ENCODE results near the gene LINGO1.

LINGO1 gene

DNA sequence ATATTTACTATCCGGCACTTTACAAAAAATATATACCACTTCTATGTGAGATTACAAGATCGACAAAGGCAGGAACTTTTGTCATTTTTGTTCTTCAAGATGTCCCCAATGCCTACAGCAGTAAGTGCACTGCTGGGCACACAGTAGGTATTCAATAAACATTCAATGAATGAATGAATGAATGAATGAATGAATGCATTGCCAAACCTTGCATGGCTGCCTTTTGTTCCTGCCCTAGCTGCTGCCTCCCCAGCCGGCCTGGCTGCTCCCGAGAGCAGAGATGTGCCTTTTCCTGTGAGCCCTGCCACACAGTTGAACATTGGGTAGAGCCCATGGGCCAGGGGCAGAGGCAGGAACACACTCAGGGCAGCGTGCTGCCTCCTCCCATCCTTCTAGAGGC is 37.5 kb downstream of the LINGO1 start:
- H3K9ac ChIP-seq (ENCODE audit: low read length): no peak overlapping the region
- no peaks in the 10 kb centered on the region for H3K4me1 ChIP-seq (ENCODE audit: control insufficient read depth, insufficient read depth, low read length)
- H3K4me3 ChIP-seq (ENCODE audit: low read length): no peak overlapping the region
- no peaks in the 10 kb centered on the region for H3K27me3 ChIP-seq (ENCODE audit: control insufficient read depth, insufficient read depth, low read length)
- no peaks in the 10 kb centered on the region for H3K36me3 ChIP-seq (ENCODE audit: control insufficient read depth, insufficient read depth, low read length)
- H3K9me3 ChIP-seq (ENCODE audit: control insufficient read depth, low read length): no peaks in the 10 kb centered on the region

DNA sequence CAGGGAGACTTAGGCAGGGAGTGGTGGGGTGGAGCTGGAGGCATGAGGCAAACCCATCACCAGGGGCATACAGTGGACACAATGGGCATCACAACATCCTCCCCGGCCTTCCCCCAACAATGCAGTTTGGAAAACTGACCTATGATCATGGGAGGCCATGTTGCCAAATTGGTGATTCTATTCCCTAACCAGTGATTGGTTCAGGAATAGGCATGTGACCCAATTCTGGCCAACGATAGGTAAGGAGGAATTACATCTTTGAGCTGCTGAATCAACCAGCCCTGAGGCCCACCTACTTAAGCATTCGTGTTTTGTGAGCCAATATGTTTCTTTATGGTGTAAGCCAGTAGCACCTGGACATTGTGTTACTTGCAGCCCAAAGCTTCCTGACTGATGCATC is 40.0 kb downstream of the LINGO1 start:
- Histone ChIP-seq H3K36me3 (ENCODE audit: control insufficient read depth, insufficient read depth, low read length) (no peaks in the 10 kb centered on the region), H3K9ac (ENCODE audit: low read length) (no peak overlapping the region), H3K9me3 (ENCODE audit: control insufficient read depth, low read length) (no peaks in the 10 kb centered on the region), H3K4me3 (ENCODE audit: low read length) (no peak overlapping the region), H3K4me1 (ENCODE audit: control insufficient read depth, insufficient read depth, low read length) (no peaks in the 10 kb centered on the region), H3K27me3 (ENCODE audit: control insufficient read depth, insufficient read depth, low read length) (no peaks in the 10 kb centered on the region)

DNA sequence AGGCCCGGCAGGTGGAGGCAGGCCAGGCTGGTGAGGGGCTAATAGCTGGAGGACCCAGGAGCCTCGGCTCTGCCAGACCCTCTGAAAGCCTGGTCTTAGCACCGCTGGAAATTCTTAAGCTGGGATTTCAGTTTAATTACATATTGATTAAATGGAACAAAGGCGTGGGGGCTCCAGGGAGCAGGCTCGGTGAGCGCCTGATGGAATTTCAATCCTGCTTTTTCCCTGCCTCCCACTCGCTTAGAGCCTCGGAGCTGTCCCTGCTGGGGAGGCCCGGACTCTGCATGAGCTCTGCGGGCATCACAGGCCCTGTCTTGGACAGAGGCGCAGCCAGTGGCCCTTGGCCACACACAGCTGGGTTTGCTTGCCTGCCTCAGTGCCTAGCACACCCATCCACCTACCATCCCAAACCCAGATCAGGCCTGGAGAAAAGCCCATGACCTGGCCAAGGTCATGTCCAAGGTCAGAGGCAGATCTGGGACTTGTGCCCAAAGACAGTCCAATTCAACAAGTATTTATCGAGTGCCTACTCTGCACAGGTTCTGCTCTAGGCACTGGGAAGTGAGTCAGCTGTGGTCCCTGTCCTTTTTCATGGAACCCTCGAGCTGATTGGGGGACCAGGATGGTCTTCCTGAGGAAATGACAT is 40.6 kb downstream of the LINGO1 start:
- Histone ChIP-seq H3K4me1 (ENCODE audit: control insufficient read depth, insufficient read depth, low read length) (no peaks in the 10 kb centered on the region), H3K4me3 (ENCODE audit: low read length) (no peak overlapping the region), H3K27me3 (ENCODE audit: control insufficient read depth, insufficient read depth, low read length) (no peaks in the 10 kb centered on the region), H3K9ac (ENCODE audit: low read length) (no peak overlapping the region), H3K9me3 (ENCODE audit: control insufficient read depth, low read length) (no peaks in the 10 kb centered on the region), H3K36me3 (ENCODE audit: control insufficient read depth, insufficient read depth, low read length) (no peaks in the 10 kb centered on the region)

DNA sequence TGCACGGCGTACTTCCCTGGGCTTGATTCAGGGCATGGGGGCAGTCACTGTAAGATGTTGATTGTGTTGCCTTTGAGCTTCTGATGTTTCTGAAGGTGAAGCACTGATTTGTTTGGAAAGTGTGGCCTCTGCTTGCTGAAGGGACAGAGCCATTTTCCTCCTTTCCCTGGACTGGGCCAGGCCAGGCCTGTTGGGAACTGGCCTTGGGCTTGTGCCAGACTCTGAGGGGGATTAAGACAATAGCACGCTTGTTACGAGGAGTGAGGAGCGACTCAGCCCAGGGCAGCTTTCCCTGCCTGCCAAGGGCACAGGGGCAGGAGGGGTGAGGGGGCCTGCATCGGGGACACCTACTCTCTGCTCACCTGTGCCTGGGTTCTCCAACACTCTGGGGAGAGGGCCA is 42.9 kb downstream of the LINGO1 start:
- H3K4me3 ChIP-seq (ENCODE audit: low read length): no peak overlapping the region

DNA sequence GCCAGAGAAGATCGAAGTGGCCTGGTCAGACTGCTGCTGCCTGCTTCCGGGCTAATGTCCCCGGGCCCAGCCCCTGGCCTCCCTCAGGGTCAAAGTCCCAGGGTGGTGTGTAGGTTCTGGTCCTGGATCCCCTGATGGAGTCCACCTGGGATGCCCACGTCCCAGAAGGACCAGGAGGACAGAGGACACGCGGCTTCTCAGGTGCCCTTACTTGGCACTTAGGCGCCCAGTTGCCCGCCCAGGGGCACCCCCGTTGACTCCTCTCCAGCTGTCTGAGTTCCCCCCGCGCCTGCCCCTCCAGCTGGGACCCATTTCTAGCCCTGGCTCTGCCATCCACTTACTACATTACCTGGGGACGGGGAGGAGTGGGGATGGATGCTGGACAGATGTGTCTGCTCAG is 44.6 kb downstream of the LINGO1 start:
- Histone ChIP-seq H3K9ac (ENCODE audit: low read length) (no peak overlapping the region), H3K27me3 (ENCODE audit: control insufficient read depth, insufficient read depth, low read length) (no peaks in the 10 kb centered on the region), H3K4me3 (ENCODE audit: low read length) (no peak overlapping the region), H3K4me1 (ENCODE audit: control insufficient read depth, insufficient read depth, low read length) (no peaks in the 10 kb centered on the region), H3K9me3 (ENCODE audit: control insufficient read depth, low read length) (no peaks in the 10 kb centered on the region), H3K36me3 (ENCODE audit: control insufficient read depth, insufficient read depth, low read length) (no peaks in the 10 kb centered on the region)

More for the DNA sequence above, 42.9 kb downstream of the LINGO1 start:
- Histone ChIP-seq H3K9ac (ENCODE audit: low read length) (no peak overlapping the region), H3K9me3 (ENCODE audit: control insufficient read depth, low read length) (no peaks in the 10 kb centered on the region), H3K36me3 (ENCODE audit: control insufficient read depth, insufficient read depth, low read length) (no peaks in the 10 kb centered on the region), H3K4me1 (ENCODE audit: control insufficient read depth, insufficient read depth, low read length) (no peaks in the 10 kb centered on the region), H3K27me3 (ENCODE audit: control insufficient read depth, insufficient read depth, low read length) (no peaks in the 10 kb centered on the region)

DNA sequence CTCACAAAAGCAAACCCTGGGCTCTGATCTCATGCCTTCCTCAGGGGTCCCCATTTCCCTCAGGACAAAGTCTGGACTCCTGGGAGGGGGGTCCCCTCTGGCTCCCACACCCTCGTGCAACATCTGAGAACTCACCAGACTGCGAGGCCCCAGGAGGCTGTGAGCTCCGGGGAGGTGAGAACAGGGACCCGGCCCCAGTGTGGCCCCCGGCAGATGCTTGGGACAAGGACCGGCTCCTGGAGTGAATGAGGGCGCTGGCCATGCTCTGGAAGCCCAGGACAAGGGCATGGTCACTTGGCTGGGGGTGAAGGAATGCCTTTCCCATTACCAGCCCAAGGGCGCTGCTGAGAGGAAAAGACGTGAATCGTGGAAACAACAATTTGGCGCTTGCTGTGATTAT is 48.0 kb downstream of the LINGO1 start:
- no peaks in the 10 kb centered on the region for H3K36me3 ChIP-seq (ENCODE audit: control insufficient read depth, insufficient read depth, low read length)
- peaks cover 24% of the 10 kb centered on the region for H3K4me1 ChIP-seq (ENCODE audit: control insufficient read depth, insufficient read depth, low read length)
- peaks cover 3% of the 10 kb centered on the region for H3K27me3 ChIP-seq (ENCODE audit: control insufficient read depth, insufficient read depth, low read length)
- H3K9me3 ChIP-seq (ENCODE audit: control insufficient read depth, low read length): no peaks in the 10 kb centered on the region
- H3K4me3 ChIP-seq (ENCODE audit: low read length): no peak overlapping the region
- no peak overlapping the region for H3K9ac ChIP-seq (ENCODE audit: low read length)

DNA sequence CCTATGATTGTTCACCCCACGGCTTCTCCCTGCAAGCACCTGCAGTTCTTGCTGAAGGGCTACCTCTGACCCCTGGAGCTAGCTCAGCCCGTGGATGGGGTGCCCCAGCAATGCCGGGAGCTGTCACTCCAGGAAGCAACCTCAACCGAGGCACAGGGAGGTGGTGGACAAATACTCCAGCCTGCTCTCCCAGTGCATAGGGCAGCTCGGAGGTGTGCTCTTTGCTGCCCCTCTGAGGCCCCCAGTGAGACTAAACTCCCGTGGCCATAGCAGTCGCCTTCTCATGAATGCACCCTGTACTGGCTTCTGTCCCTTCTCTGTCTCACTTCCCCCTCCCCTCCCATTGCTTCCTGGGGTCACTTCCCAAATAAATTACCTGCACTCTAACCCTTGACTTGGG is 48.5 kb downstream of the LINGO1 start:
- Histone ChIP-seq H3K9ac (ENCODE audit: low read length) (no peak overlapping the region), H3K4me1 (ENCODE audit: control insufficient read depth, insufficient read depth, low read length) (peaks cover 27% of the 10 kb centered on the region), H3K27me3 (ENCODE audit: control insufficient read depth, insufficient read depth, low read length) (peaks cover 3% of the 10 kb centered on the region), H3K9me3 (ENCODE audit: control insufficient read depth, low read length) (no peaks in the 10 kb centered on the region), H3K4me3 (ENCODE audit: low read length) (no peak overlapping the region), H3K36me3 (ENCODE audit: control insufficient read depth, insufficient read depth, low read length) (no peaks in the 10 kb centered on the region)

DNA sequence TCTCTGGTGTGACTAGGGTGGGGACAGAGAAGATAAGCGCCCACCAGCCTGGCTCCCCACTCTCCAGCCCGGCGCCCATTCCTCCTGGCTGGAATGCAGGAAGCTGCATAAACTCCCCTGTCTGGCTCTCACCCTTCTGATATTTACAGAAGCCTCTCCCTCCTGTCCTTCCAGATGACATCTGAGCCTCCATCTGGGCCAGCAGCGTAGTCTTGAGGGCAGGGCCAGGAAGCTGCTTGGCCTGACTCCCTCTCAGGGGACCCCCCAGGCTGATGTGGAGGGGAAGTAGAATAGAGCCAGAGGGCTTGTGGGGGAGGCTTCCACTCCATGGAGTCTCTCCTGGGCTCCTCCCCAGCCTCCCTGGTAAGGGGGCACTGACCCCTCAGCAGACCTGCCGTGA is 49.9 kb downstream of the LINGO1 start:
- Histone ChIP-seq H3K9ac (ENCODE audit: low read length) (no peak overlapping the region), H3K9me3 (ENCODE audit: control insufficient read depth, low read length) (no peaks in the 10 kb centered on the region), H3K36me3 (ENCODE audit: control insufficient read depth, insufficient read depth, low read length) (no peaks in the 10 kb centered on the region), H3K4me1 (ENCODE audit: control insufficient read depth, insufficient read depth, low read length) (peaks cover 29% of the 10 kb centered on the region), H3K27me3 (ENCODE audit: control insufficient read depth, insufficient read depth, low read length) (peaks cover 3% of the 10 kb centered on the region), H3K4me3 (ENCODE audit: low read length) (no peak overlapping the region)

DNA sequence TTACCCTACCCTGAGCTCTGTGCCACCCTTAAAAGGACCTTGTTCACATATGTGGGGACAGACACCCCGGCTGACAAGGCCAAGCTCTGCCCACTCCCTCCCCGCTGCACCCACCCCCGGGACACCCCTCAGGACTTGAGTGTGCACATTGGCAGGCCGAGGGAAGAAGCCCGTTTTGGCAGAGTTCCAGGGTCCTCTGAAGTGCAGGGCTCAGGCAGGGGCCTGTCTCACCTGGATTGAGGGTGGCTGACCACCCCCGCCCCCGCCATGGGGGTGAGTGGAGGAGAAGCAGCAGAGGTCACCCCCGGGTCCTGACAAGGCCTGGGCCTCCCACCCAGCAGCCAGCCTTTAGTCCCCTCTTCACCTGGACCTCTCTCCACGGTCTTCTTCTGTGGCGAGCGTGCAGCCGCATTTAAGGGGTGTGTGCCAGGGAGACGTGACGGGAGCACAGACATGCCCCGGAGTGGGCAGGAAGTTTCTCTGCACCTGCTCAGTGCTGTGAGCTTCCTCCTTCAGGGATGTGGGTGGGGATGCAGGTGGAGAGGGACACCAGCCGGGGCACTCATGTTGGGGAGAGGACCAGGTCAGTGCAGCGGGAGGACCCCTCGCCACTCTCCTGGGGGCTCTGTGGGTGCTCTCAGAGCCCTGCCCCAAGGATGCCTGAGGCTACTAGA is 50.7 kb downstream of the LINGO1 start:
- H3K4me3 ChIP-seq (ENCODE audit: low read length): no peak overlapping the region
- peaks cover 29% of the 10 kb centered on the region for H3K4me1 ChIP-seq (ENCODE audit: control insufficient read depth, insufficient read depth, low read length)
- no peak overlapping the region for H3K9ac ChIP-seq (ENCODE audit: low read length)
- no peaks in the 10 kb centered on the region for H3K9me3 ChIP-seq (ENCODE audit: control insufficient read depth, low read length)
- no peaks in the 10 kb centered on the region for H3K36me3 ChIP-seq (ENCODE audit: control insufficient read depth, insufficient read depth, low read length)
- H3K27me3 ChIP-seq (ENCODE audit: control insufficient read depth, insufficient read depth, low read length): peaks cover 3% of the 10 kb centered on the region

DNA sequence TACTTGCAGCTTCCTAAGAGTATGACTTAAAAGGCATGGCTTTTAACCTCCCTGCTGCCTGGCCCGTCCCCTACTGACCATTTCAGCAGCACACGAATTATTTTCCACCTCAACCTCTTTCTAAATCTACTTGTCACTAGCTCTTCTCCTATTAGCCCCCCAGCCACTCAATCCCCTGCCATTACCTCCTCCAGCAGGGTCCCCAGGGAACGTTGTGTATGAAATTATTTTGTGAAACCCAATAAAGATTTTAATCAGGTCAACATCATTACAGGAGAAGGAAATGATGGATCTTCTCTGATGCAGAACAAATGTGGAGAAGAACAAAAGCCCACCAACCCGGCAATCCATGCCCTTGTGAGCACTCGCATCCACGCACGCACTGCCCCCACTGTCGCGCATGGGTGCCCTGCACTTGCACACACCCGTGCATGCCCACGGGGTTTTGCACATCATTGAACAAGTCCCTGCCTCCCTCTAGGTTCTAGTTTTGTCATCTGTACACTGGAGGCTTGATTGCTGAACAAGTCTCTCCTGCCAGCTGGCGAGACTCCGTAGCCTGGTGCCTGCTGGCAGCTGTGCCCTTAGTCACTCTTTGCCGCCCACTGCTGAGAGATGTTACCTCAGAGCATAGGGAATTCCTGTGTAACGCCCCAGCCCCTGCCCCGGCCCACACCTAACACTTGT is 51.6 kb downstream of the LINGO1 start:
- Histone ChIP-seq H3K4me3 (ENCODE audit: low read length) (no peak overlapping the region), H3K4me1 (ENCODE audit: control insufficient read depth, insufficient read depth, low read length) (peaks cover 33% of the 10 kb centered on the region), H3K36me3 (ENCODE audit: control insufficient read depth, insufficient read depth, low read length) (no peaks in the 10 kb centered on the region), H3K9me3 (ENCODE audit: control insufficient read depth, low read length) (no peaks in the 10 kb centered on the region), H3K9ac (ENCODE audit: low read length) (no peak overlapping the region), H3K27me3 (ENCODE audit: control insufficient read depth, insufficient read depth, low read length) (peaks cover 3% of the 10 kb centered on the region)

DNA sequence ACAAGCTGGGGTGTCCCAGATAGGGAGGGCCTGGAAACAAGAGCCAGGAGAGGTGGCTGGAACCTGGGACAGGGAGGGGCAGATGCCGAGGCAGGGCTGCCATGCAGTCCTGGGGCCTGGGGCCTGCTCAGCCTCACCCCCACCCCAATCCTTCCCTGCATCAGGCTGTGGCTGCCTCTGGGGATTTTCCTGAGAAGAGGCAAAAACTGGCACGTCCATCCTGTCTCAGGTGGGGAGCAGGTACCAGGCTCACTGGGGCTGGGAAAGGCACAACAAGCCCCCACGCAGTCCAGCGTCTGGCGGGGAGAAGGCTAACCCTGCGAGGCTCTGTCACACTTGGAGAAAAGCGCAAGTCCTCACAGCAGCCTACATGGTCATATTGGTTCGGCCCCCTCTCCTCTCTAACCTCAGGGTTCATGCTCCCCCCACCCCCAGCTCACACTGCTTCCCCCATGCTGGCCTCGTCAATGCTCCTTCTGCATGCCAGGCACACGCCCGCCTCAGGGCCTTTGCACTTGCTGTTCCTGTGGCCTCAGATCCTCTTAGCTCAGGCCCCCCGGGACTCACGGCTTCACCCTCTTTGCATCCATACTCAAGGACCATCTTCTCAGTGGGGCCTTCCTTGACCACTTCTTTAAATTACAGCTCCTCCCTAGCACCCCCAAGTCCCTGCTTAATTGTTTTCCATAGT is 53.1 kb downstream of the LINGO1 start:
- Histone ChIP-seq H3K9me3 (ENCODE audit: control insufficient read depth, low read length) (no peaks in the 10 kb centered on the region), H3K27me3 (ENCODE audit: control insufficient read depth, insufficient read depth, low read length) (peaks cover 3% of the 10 kb centered on the region)

More for the DNA sequence above, 53.1 kb downstream of the LINGO1 start:
- peaks cover 48% of the 10 kb centered on the region for H3K4me1 ChIP-seq (ENCODE audit: control insufficient read depth, insufficient read depth, low read length)
- no peaks in the 10 kb centered on the region for H3K36me3 ChIP-seq (ENCODE audit: control insufficient read depth, insufficient read depth, low read length)
- H3K9ac ChIP-seq (ENCODE audit: low read length): no peak overlapping the region
- no peak overlapping the region for H3K4me3 ChIP-seq (ENCODE audit: low read length)

Data from mucosa of stomach (tissue), 1 donor.